HepG2 (cell line): ENCODE data around the gene CD36. TPM values are rescaled to one million over a fixed set of nuclear protein-coding genes. Genes with fewer than 3 reads are reported as not detected.

ENCODE experiments used
- ATAC-seq: fragments of 200-7000 bp; cut with Tn5 transposase; 3 replicates; pipeline ENCODE4 v1.9.1; 2020; ENCODE audit warnings: mild to moderate bottlenecking, moderate library complexity
- BruUV-seq: library from RNA; stranded (reverse); fragments of 400-500 nt; replicated peaks from 2 replicates; lab custom pipeline; 2021; lab: Mats Ljungman, UMichigan
- CTCF ChIA-PET: fragments of 300-600 bp; formaldehyde crosslinking; extraction: SDS; loops from one replicate; lab custom pipeline; 2021; ENCODE audit warnings: low total read pairs, inconsistent platforms, low intra/inter-chr PET ratio; lab: Yijun Ruan, JAX
- POLR2A ChIA-PET: fragments of 350-600 bp; sonication (Branson Sonifier 250); formaldehyde crosslinking; loops from one replicate; lab custom pipeline; 2020; ENCODE audit warnings: antibody characterized with exemption, inconsistent platforms; lab: Yijun Ruan, JAX
- DNase-seq: peaks from one replicate; pipeline ENCODE4 v3.0.0-alpha.2; 2015; ENCODE audit warnings: low spot score
- FAIRE-seq: peaks from 3 replicates; lab custom pipeline; 2011; peaks lifted over from hg19 to GRCh38; lab: Jason Lieb, UNC
- H2AFZ ChIP-seq: one replicate; pipeline ENCODE4 v1.6.1; 2011; ENCODE audit warnings: low read length, inconsistent platforms
- H3K27ac ChIP-seq: fragments of 300-600 bp; 3 replicates; pipeline ENCODE4 v1.8.0; 2011; ENCODE audit warnings: mixed run types, mild to moderate bottlenecking, mixed read lengths, low read length, inconsistent platforms; ENCODE audit not compliant: insufficient read depth; ENCODE audit errors: extremely low read length
- H3K27me3 ChIP-seq, 2 experiments: fragments of 200-600 bp in 1 of 2; 2 replicates in 1 of 2; 3 replicates in 1 of 2; pipeline versions ENCODE4 v1.6.0 to v1.8.0; 2011; ENCODE audit warnings: low read length in 2 of 2, mild to moderate bottlenecking in 2 of 2, moderate library complexity in 2 of 2, inconsistent platforms in 1 of 2; ENCODE audit not compliant: insufficient read depth in 2 of 2, control insufficient read depth in 1 of 2
- H3K36me3 ChIP-seq, 2 experiments: fragments of 200-600 bp in 1 of 2; replicated peaks in 1 of 2; 2 replicates in 1 of 2; 3 replicates in 1 of 2; pipeline versions ENCODE4 v1.5.1 to v1.8.0; 2011; ENCODE audit warnings: low read length in 2 of 2, inconsistent platforms in 1 of 2; ENCODE audit not compliant: insufficient read depth in 2 of 2, control insufficient read depth in 1 of 2
- H3K4me1 ChIP-seq: 2 replicates; pipeline ENCODE4 v1.5.1; 2012; ENCODE audit warnings: low read length, inconsistent platforms; ENCODE audit not compliant: insufficient read depth
- H3K4me2 ChIP-seq: 2 replicates; pipeline ENCODE4 v1.6.0; 2011; ENCODE audit warnings: low read depth, low read length, inconsistent platforms
- H3K4me3 ChIP-seq, 3 experiments: fragments of 200-600 bp in 1 of 3; sonication (generic), shearing (Covaris generic) in 1 of 3; replicated peaks in 1 of 3; 2 replicates each; pipeline ENCODE4 v1.5.1; 2011 to 2016; ENCODE audit warnings: low read length in 3 of 3, inconsistent platforms in 2 of 3, low read depth in 2 of 3, mild to moderate bottlenecking in 2 of 3, control low read depth in 1 of 3, mixed read lengths in 1 of 3; ENCODE audit not compliant: insufficient read depth in 1 of 3
- H3K79me2 ChIP-seq: one replicate; pipeline ENCODE4 v1.6.1; 2011; ENCODE audit warnings: low read length, inconsistent platforms; ENCODE audit not compliant: insufficient read depth
- H3K9ac ChIP-seq: 2 replicates; pipeline ENCODE4 v1.6.0; 2011; ENCODE audit warnings: mild to moderate bottlenecking, low read depth, low read length, inconsistent platforms; ENCODE audit not compliant: insufficient read depth
- H3K9me3 ChIP-seq: 2 replicates; pipeline ENCODE4 v1.5.1; 2012; ENCODE audit warnings: mild to moderate bottlenecking, low read length
- H4K20me1 ChIP-seq: 2 replicates; pipeline ENCODE4 v1.6.0; 2011; ENCODE audit warnings: inconsistent platforms, mild to moderate bottlenecking, low read length, moderate library complexity; ENCODE audit not compliant: insufficient read depth
- DPF2 ChIP-seq: sonication (generic); formaldehyde crosslinking; IDR thresholded peaks from 2 replicates; pipeline ENCODE4 v1.4.0; 2020; ENCODE audit warnings: mild to moderate bottlenecking, low read depth, missing genetic modification reagents, borderline replicate concordance
- ETV6 ChIP-seq: sonication (generic); formaldehyde crosslinking; conservative IDR thresholded peaks from 2 replicates; pipeline ENCODE4 v1.4.0; 2020; ENCODE audit warnings: missing genetic modification reagents
- KLF13 ChIP-seq: sonication (generic); formaldehyde crosslinking; IDR thresholded peaks from 2 replicates; pipeline ENCODE4 v1.4.0; 2020; ENCODE audit warnings: mild to moderate bottlenecking, missing genetic modification reagents
- PITX1 ChIP-seq: sonication (generic); formaldehyde crosslinking; IDR thresholded peaks from 2 replicates; pipeline ENCODE4 v1.5.1; 2020; ENCODE audit warnings: mild to moderate bottlenecking, missing genetic modification reagents
- PRPF4 ChIP-seq: fragments of 200-400 bp; formaldehyde crosslinking; IDR thresholded peaks from 2 replicates; pipeline ENCODE4 v1.6.1; 2016; ENCODE audit warnings: low read length, low read depth; ENCODE audit not compliant: poor library complexity, severe bottlenecking
- SRY ChIP-seq: sonication (generic); formaldehyde crosslinking; IDR thresholded peaks from 2 replicates; pipeline ENCODE4 v1.8.0; 2022; ENCODE audit warnings: mild to moderate bottlenecking, missing genetic modification reagents
- ZFP36 ChIP-seq: fragments of 150-350 bp; IDR thresholded peaks from 2 replicates; pipeline ENCODE4 v1.6.1; 2018; ENCODE audit warnings: borderline replicate concordance, low read length, low read depth; ENCODE audit not compliant: partially characterized antibody
- ZNF282 ChIP-seq: fragments of 450-650 bp; IDR thresholded peaks from 2 replicates; pipeline ENCODE4 v1.6.1; 2018; ENCODE audit not compliant: partially characterized antibody
- ZNF530 ChIP-seq: sonication (generic); formaldehyde crosslinking; IDR thresholded peaks from 2 replicates; pipeline ENCODE4 v1.5.0; 2020; ENCODE audit warnings: low read depth, mild to moderate bottlenecking, missing genetic modification reagents
- ZNF557 ChIP-seq: sonication (generic); formaldehyde crosslinking; IDR thresholded peaks from 2 replicates; pipeline ENCODE4 v1.4.0; 2020; ENCODE audit warnings: missing genetic modification reagents
- ZNF691 ChIP-seq: sonication (generic); formaldehyde crosslinking; IDR thresholded peaks from 2 replicates; pipeline ENCODE4 v1.4.0; 2020; ENCODE audit warnings: missing genetic modification reagents, low read depth, mild to moderate bottlenecking, borderline replicate concordance
- ZXDC ChIP-seq: sonication (generic); formaldehyde crosslinking; IDR thresholded peaks from 2 replicates; pipeline ENCODE4 v1.5.0; 2020; ENCODE audit warnings: mild to moderate bottlenecking, missing genetic modification reagents
- WGBS: methylation state at CpG from one replicate; pipeline ENCODE4 v1.1.6; 2017; ENCODE audit warnings: low lambda C conversion rate; 5-methylcytosine and 5-hydroxymethylcytosine counted together
- in situ Hi-C: cut with HindIII; loops from 2 replicates; pipeline ENCODE4 v1.10.0; 2017; ENCODE audit warnings: low pct_unique_long_range_greater_than_20kb; ENCODE audit not compliant: extremely low pct_ligation_motif_present
- intact Hi-C: fragments of 100-400 bp; cut with micrococcal nuclease; formaldehyde crosslinking; loops from one replicate; pipeline ENCODE4 v1.10.0; 2022; ENCODE audit not compliant: unreplicated experiment
- polyA plus RNA-seq, 8 experiments: library from polyadenylated mRNA; depleted of rRNA in 3 of 8; stranded (reverse) in 7 of 8; unstranded in 1 of 8; fragments of >200 nt; fragmentation: Illumina TruSeq in 4 of 8; extraction: Trizol in 4 of 8; gene quantifications; 2 replicates each; pipeline versions ENCODE4 v1.2.1 to v1.2.3, GENCODE V29; 2011 to 2016; ENCODE audit warnings: low read depth in 4 of 8, missing spikeins in 1 of 8, mixed read lengths in 1 of 8; ENCODE audit not compliant: insufficient read depth in 1 of 8
- total RNA-seq, 5 experiments: library from RNA; depleted of rRNA; stranded (reverse); fragments of >200 nt; fragmentation: Illumina TruSeq; extraction: Trizol; gene quantifications; 2 replicates each; pipeline ENCODE4 v1.2.3, GENCODE V29; 2016; ENCODE audit warnings: low read depth in 1 of 5

CD36 gene
- total and polyA plus RNA-seq, 2 of the 13 experiments (the other 11 are each of a cell fraction or from before 2014, with no cell fraction given) = 2.8 to 4.8 TPM

- TF ChIP-seq ZXDC (no peak), ZNF282 (no peak)
Measured at GRCh38 chr7:80636709-80637108, 1.7 kb upstream of the CD36 start (continued).

GRCh38 chr7:80637454-80637853, 988 bp upstream of the CD36 start:
- no peak for DNase-seq
- peaks cover 44% of the 10 kb centered on the region for H3K4me1 ChIP-seq
- H3K27me3 ChIP-seq = no peaks in the 10 kb centered on the region
- no peaks in the 10 kb centered on the region for H3K9me3 ChIP-seq
- 90% methylated on average over 2 of the region's 2 CpGs for WGBS
- intact Hi-C loops = no loop called here
- no peak for FAIRE-seq
- H3K79me2 ChIP-seq = no peaks in the 10 kb centered on the region
- no peak overlapping the region for H3K27ac ChIP-seq
- POLR2A ChIA-PET = no interaction called here
- in situ Hi-C loops = no loop called here
- no peak for ATAC-seq
- H2AFZ ChIP-seq = no peak overlapping the region
- H4K20me1 ChIP-seq = no peaks in the 10 kb centered on the region
- no peaks in the 10 kb centered on the region for H3K36me3 ChIP-seq
- H3K4me2 ChIP-seq = no peak overlapping the region
- TF ChIP-seq ZFP36 (no peak), ZNF530 (CRISPR knock-in tag) (no peak), DPF2 (no peak), SRY (CRISPR knock-in tag) (no peak), ZNF557 (CRISPR knock-in tag) (no peak), ETV6 (no peak), PRPF4 (no peak), PITX1 (CRISPR knock-in tag) (no peak), ZNF691 (CRISPR knock-in tag) (no peak), KLF13 (no peak)
- TF ChIP-seq, all 625 proteins: peak for 0
- no TSS peak for BruUV-seq
- Histone ChIP-seq H3K4me3 (no peak overlapping the region), H3K9ac (no peak overlapping the region)
- CTCF ChIA-PET = no interaction called here
